ENCODE measurements around the gene SPDYE3.

Gene SPDYE3

GRCh38 chr7:100369105-100369504 is 61.6 kb downstream of the SPDYE3 start:
- in situ Hi-C loops (cut with HindIII; ENCODE audit: low sequenced_read_pairs): no loop called here

- in situ Hi-C loops (cut with HindIII; ENCODE audit: low sequenced_read_pairs): no loop called here
Measured at GRCh38 chr7:100370303-100370702, 62.8 kb downstream of the SPDYE3 start.

GRCh38 chr7:100370746-100371145 is 63.2 kb downstream of the SPDYE3 start:
- in situ Hi-C loops (cut with HindIII; ENCODE audit: low sequenced_read_pairs): no loop called here

- in situ Hi-C loops (cut with HindIII; ENCODE audit: low sequenced_read_pairs): no loop called here
Measured at GRCh38 chr7:100371561-100372171, 64.2 kb downstream of the SPDYE3 start.

Data from DLD1 (cell line).